GM12892 (cell line): ENCODE measurements around the gene RBM4.

Source experiments
- POLR2A ChIP-seq: IDR thresholded peaks from 2 replicates; pipeline ENCODE4 v1.6.1; 2011; ENCODE audit warnings: low read depth, low read length, control low read depth
- POLR2AphosphoS5 ChIP-seq: IDR thresholded peaks from 2 replicates; pipeline ENCODE4 v1.6.1; 2011; ENCODE audit warnings: low read depth, low read length, control low read depth

DNA sequence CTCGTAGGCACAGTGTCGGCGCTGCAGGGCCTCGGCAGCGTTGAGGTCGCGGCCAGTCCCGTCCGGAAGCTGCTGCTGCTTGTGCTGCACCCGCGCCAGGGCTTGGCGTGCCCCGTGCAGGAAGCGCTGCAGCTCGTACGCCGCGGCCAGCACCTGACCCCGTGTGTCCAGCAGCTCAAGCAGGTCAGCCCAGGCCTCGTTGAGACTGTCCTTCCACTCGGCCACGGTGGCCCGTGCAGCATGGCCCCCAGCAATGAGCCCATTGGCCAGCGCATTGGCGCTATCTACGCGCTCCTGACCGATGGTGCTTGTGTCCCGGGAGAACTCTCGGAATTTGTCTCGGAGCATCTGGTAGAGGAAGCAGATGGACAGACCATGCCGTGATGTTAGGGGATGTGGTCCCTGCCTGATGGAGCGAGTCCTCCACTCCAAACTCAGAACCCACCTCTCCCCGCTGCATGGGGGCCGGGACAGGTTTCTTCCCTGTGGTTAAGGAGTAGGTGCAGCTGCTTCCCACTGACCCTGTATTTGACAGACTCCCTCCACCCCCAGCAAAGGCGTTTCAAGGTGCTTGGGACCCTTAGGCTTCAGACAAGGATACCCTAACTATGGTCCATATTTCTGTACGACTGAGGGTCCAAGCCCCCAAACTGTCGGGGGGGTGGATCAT is 52.9 kb downstream of the RBM4 start:
- no peak for TF ChIP-seq POLR2AphosphoS5
- no peak for TF ChIP-seq POLR2A
